ENCODE results near the gene CDH4.

Gene CDH4

GRCh38 chr20:61597996-61598395 lies 345.9 kb downstream of the CDH4 start:
- peak overlapping the region; percentile 95 for H2AK5ac ChIP-seq (ENCODE audit: low read depth, low read length)
- no peaks in the 10 kb centered on the region for H3K36me3 ChIP-seq (replicated peaks in 1 of 2; ENCODE audit: control insufficient read depth in 2 of 2, insufficient read depth in 2 of 2, low read length in 2 of 2)
- DNase-seq (ENCODE audit: low spot score), result no peak
- H2BK120ac ChIP-seq (ENCODE audit: low read depth, low read length), result peak overlapping the region; percentile 20
- H2BK5ac ChIP-seq (ENCODE audit: low read length), result peak overlapping the region; percentile 89
- H3K4me3 ChIP-seq (ENCODE audit: low read length in 2 of 2), result no peak overlapping the region
- peaks cover 26 to 33% of the 10 kb centered on the region in 2 donors for H3K9me3 ChIP-seq (replicated peaks in 1 of 2; ENCODE audit: control insufficient read depth in 2 of 2, insufficient read depth in 1 of 2, low read depth in 1 of 2, low read length in 2 of 2)
- no peak overlapping the region for H3K14ac ChIP-seq (ENCODE audit: low read length)
- H3K18ac ChIP-seq (ENCODE audit: low read length), result peak overlapping the region; percentile 82
- H2BK12ac ChIP-seq (ENCODE audit: low read length), result no peak overlapping the region
- no peak overlapping the region for H3K4me2 ChIP-seq (ENCODE audit: insufficient read depth, low read length, poor library complexity, severe bottlenecking)
- H3K4me1 ChIP-seq (ENCODE audit: control insufficient read depth in 2 of 2, insufficient read depth in 1 of 2, low read depth in 1 of 2, low read length in 2 of 2), result peaks cover 12 to 18% of the 10 kb centered on the region in 2 donors
- H3K23ac ChIP-seq (ENCODE audit: low read depth, low read length, poor library complexity), result no peak overlapping the region
- no CpG with 5 or more reads among the region's 7 CpGs for WGBS, 2 donors (ENCODE audit: extremely low coverage in 2 of 2, insufficient read length in 2 of 2, insufficient replicate concordance in 1 of 2)
- H4K91ac ChIP-seq (ENCODE audit: low read depth, low read length, poor library complexity), result no peak overlapping the region
- H3K27ac ChIP-seq (replicated peaks; ENCODE audit: low read length), result no peak overlapping the region
- H2AFZ ChIP-seq (ENCODE audit: low read length), result no peak overlapping the region
- H4K8ac ChIP-seq (ENCODE audit: low read depth, low read length), result peak overlapping the region; percentile 97
- H3K4ac ChIP-seq (ENCODE audit: low read length), result no peak overlapping the region
- H3K27me3 ChIP-seq (ENCODE audit: control insufficient read depth in 3 of 3, insufficient read depth in 3 of 3, low read depth in 1 of 3, low read length in 3 of 3), result no peaks in the 10 kb centered on the region
- H2BK15ac ChIP-seq (ENCODE audit: low read length), result peak overlapping the region; percentile 65
- no peaks in the 10 kb centered on the region for H3K79me1 ChIP-seq (ENCODE audit: low read depth, low read length)
- no peak overlapping the region for H3K9ac ChIP-seq (ENCODE audit: low read depth, low read length, poor library complexity)

- H2BK12ac ChIP-seq (ENCODE audit: low read length), result peak overlapping the region; percentile 88
- no peak overlapping the region for H2BK120ac ChIP-seq (ENCODE audit: low read depth, low read length)
- H2BK5ac ChIP-seq (ENCODE audit: low read length), result peak overlapping the region; percentile 89
- peaks cover 29 to 34% of the 10 kb centered on the region in 2 donors for H3K9me3 ChIP-seq (replicated peaks in 1 of 2; ENCODE audit: control insufficient read depth in 2 of 2, insufficient read depth in 1 of 2, low read depth in 1 of 2, low read length in 2 of 2)
- H3K27me3 ChIP-seq (ENCODE audit: control insufficient read depth in 3 of 3, insufficient read depth in 3 of 3, low read depth in 1 of 3, low read length in 3 of 3), result no peaks in the 10 kb centered on the region
- H3K27ac ChIP-seq (replicated peaks; ENCODE audit: low read length), result no peak overlapping the region
- peak overlapping the region; percentile 82 for H3K18ac ChIP-seq (ENCODE audit: low read length)
- H3K23ac ChIP-seq (ENCODE audit: low read depth, low read length, poor library complexity), result no peak overlapping the region
- no peak overlapping the region for H3K4me2 ChIP-seq (ENCODE audit: insufficient read depth, low read length, poor library complexity, severe bottlenecking)
- no peak overlapping the region for H3K4me3 ChIP-seq (ENCODE audit: low read length in 2 of 2)
- H4K8ac ChIP-seq (ENCODE audit: low read depth, low read length), result peak overlapping the region; percentile 97
- H3K4me1 ChIP-seq (ENCODE audit: control insufficient read depth in 2 of 2, insufficient read depth in 1 of 2, low read depth in 1 of 2, low read length in 2 of 2), result peaks cover 12 to 18% of the 10 kb centered on the region in 2 donors
- peak overlapping the region; percentile 65 for H2BK15ac ChIP-seq (ENCODE audit: low read length)
- H3K79me1 ChIP-seq (ENCODE audit: low read depth, low read length), result no peaks in the 10 kb centered on the region
- no peaks in the 10 kb centered on the region for H3K36me3 ChIP-seq (replicated peaks in 1 of 2; ENCODE audit: control insufficient read depth in 2 of 2, insufficient read depth in 2 of 2, low read length in 2 of 2)
- H2AK5ac ChIP-seq (ENCODE audit: low read depth, low read length), result peak overlapping the region; percentile 95
- no peak for DNase-seq (ENCODE audit: low spot score)
- H3K14ac ChIP-seq (ENCODE audit: low read length), result no peak overlapping the region
- no peak overlapping the region for H2AFZ ChIP-seq (ENCODE audit: low read length)
- H3K9ac ChIP-seq (ENCODE audit: low read depth, low read length, poor library complexity), result peak overlapping the region; percentile 50
- H3K4ac ChIP-seq (ENCODE audit: low read length), result peak overlapping the region; percentile 55
- H4K91ac ChIP-seq (ENCODE audit: low read depth, low read length, poor library complexity), result no peak overlapping the region
- WGBS, 2 donors (ENCODE audit: extremely low coverage in 2 of 2, insufficient read length in 2 of 2, insufficient replicate concordance in 1 of 2), result no CpG with 5 or more reads among the region's 21 CpGs
Measured at GRCh38 chr20:61598586-61598985, 346.5 kb downstream of the CDH4 start.

- no peak for DNase-seq (ENCODE audit: low spot score)
- Histone ChIP-seq H4K8ac (ENCODE audit: low read depth, low read length) (no peak overlapping the region), H2BK5ac (ENCODE audit: low read length) (peak overlapping the region; percentile 89), H2BK12ac (ENCODE audit: low read length) (peak overlapping the region; percentile 93), H2BK15ac (ENCODE audit: low read length) (peak overlapping the region; percentile 72), H3K9me3 (replicated peaks in 1 of 2; ENCODE audit: control insufficient read depth in 2 of 2, insufficient read depth in 1 of 2, low read depth in 1 of 2, low read length in 2 of 2) (peaks cover 31 to 37% of the 10 kb centered on the region in 2 donors), H3K36me3 (replicated peaks in 1 of 2; ENCODE audit: control insufficient read depth in 2 of 2, insufficient read depth in 2 of 2, low read length in 2 of 2) (no peaks in the 10 kb centered on the region), H3K79me1 (ENCODE audit: low read depth, low read length) (no peaks in the 10 kb centered on the region), H3K27ac (replicated peaks; ENCODE audit: low read length) (peak overlapping the region; percentile 58), H3K4ac (ENCODE audit: low read length) (no peak overlapping the region), H2BK120ac (ENCODE audit: low read depth, low read length) (no peak overlapping the region), H3K27me3 (ENCODE audit: control insufficient read depth in 3 of 3, insufficient read depth in 3 of 3, low read depth in 1 of 3, low read length in 3 of 3) (no peaks in the 10 kb centered on the region), H3K23ac (ENCODE audit: low read depth, low read length, poor library complexity) (no peak overlapping the region), H3K4me2 (ENCODE audit: insufficient read depth, low read length, poor library complexity, severe bottlenecking) (no peak overlapping the region), H4K91ac (ENCODE audit: low read depth, low read length, poor library complexity) (no peak overlapping the region), H3K18ac (ENCODE audit: low read length) (peak overlapping the region; percentile 86), H3K14ac (ENCODE audit: low read length) (peak overlapping the region; percentile 26), H2AFZ (ENCODE audit: low read length) (peak overlapping the region; percentile 87), H3K4me1 (ENCODE audit: control insufficient read depth in 2 of 2, insufficient read depth in 1 of 2, low read depth in 1 of 2, low read length in 2 of 2) (peaks cover 12 to 18% of the 10 kb centered on the region in 2 donors), H2AK5ac (ENCODE audit: low read depth, low read length) (peak overlapping the region; percentile 95), H3K9ac (ENCODE audit: low read depth, low read length, poor library complexity) (peak overlapping the region; percentile 45), H3K4me3 (ENCODE audit: low read length in 2 of 2) (no peak overlapping the region)
- WGBS, 2 donors (ENCODE audit: extremely low coverage in 2 of 2, insufficient read length in 2 of 2, insufficient replicate concordance in 1 of 2), result no CpG with 5 or more reads among the region's 12 CpGs
Measured at GRCh38 chr20:61599061-61599531, 347.0 kb downstream of the CDH4 start.

- Histone ChIP-seq H3K18ac (ENCODE audit: low read length) (peak overlapping the region; percentile 86), H3K27ac (replicated peaks; ENCODE audit: low read length) (peak overlapping the region; percentile 58), H4K8ac (ENCODE audit: low read depth, low read length) (no peak overlapping the region), H3K23ac (ENCODE audit: low read depth, low read length, poor library complexity) (no peak overlapping the region), H2AK5ac (ENCODE audit: low read depth, low read length) (peak overlapping the region; percentile 95), H3K36me3 (replicated peaks in 1 of 2; ENCODE audit: control insufficient read depth in 2 of 2, insufficient read depth in 2 of 2, low read length in 2 of 2) (no peaks in the 10 kb centered on the region), H3K9ac (ENCODE audit: low read depth, low read length, poor library complexity) (peak overlapping the region; percentile 45), H3K4ac (ENCODE audit: low read length) (no peak overlapping the region), H3K79me1 (ENCODE audit: low read depth, low read length) (no peaks in the 10 kb centered on the region), H2BK12ac (ENCODE audit: low read length) (peak overlapping the region; percentile 93), H2BK5ac (ENCODE audit: low read length) (peak overlapping the region; percentile 89), H3K4me1 (ENCODE audit: control insufficient read depth in 2 of 2, insufficient read depth in 1 of 2, low read depth in 1 of 2, low read length in 2 of 2) (peaks cover 12 to 18% of the 10 kb centered on the region in 2 donors), H2AFZ (ENCODE audit: low read length) (peak overlapping the region; percentile 87), H3K4me2 (ENCODE audit: insufficient read depth, low read length, poor library complexity, severe bottlenecking) (no peak overlapping the region), H3K4me3 (ENCODE audit: low read length in 2 of 2) (no peak overlapping the region), H3K27me3 (ENCODE audit: control insufficient read depth in 3 of 3, insufficient read depth in 3 of 3, low read depth in 1 of 3, low read length in 3 of 3) (no peaks in the 10 kb centered on the region), H2BK120ac (ENCODE audit: low read depth, low read length) (no peak overlapping the region), H2BK15ac (ENCODE audit: low read length) (peak overlapping the region; percentile 87), H3K14ac (ENCODE audit: low read length) (peak overlapping the region; percentile 26), H3K9me3 (replicated peaks in 1 of 2; ENCODE audit: control insufficient read depth in 2 of 2, insufficient read depth in 1 of 2, low read depth in 1 of 2, low read length in 2 of 2) (peaks cover 31 to 37% of the 10 kb centered on the region in 2 donors), H4K91ac (ENCODE audit: low read depth, low read length, poor library complexity) (no peak overlapping the region)
- no CpG with 5 or more reads among the region's 18 CpGs for WGBS, 2 donors (ENCODE audit: extremely low coverage in 2 of 2, insufficient read length in 2 of 2, insufficient replicate concordance in 1 of 2)
- no peak for DNase-seq (ENCODE audit: low spot score)
Measured at GRCh38 chr20:61599541-61599992, 347.5 kb downstream of the CDH4 start.
